NOMO-1 (cell line): ENCODE results near the gene RAD17.
"Not testable (repeated sequence)": the region's sequence is repeated elsewhere in the genome, so short reads cannot be mapped to it uniquely, and the experiment has no call there.

Source experiments
- DNase-seq, 2 experiments: peaks; one replicate each; lab custom pipeline; 2025; ENCODE audit not compliant: unreplicated experiment in 2 of 2; lab: John Stamatoyannopoulos, UW

The RAD17 gene

DNA sequence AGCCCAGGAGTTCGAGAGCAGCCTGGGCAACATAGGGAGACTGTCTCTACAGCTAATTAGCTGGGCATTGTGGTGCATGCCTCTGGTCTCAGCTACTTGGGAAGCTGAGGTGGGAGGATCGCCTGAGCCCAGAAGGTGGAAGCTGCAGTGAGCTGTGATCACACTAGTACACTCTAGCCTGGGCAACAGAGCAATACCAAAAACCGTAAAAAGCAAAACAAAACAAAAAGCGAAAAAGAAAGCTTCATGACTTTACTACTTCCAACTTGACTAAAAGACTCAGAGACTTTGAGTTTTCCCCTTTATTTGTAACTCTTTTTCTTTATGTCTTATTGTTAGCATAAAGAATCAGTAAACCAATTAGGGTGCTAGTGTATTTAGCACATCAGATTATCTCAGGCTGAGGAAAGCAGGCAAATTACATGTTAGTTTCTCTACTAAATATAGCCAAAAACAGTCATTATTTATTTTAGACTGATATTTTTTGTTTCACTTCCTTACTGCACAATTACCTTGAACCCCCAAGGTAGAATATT is 5.4 kb downstream of the RAD17 start:
- DNase-seq = no peak

DNA sequence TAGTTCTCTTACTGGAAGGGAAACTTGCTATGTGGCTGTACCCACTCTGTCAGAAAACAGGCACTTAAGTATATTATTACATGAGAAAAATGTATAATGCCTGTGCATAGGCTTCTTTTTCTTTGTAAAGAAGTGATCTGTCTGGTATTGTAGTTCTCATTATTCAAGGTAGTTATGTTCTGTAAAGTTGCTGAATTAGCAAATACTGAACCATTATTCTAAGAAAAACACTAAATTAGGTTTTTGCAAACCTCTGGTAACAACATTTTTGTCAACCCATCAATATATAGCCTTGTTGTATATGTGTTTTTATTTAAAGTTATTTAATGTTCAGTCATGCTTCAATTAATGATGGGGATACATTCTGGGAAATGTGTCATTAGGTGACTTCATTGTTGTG is 8.8 kb downstream of the RAD17 start:
- DNase-seq = no peak

DNA sequence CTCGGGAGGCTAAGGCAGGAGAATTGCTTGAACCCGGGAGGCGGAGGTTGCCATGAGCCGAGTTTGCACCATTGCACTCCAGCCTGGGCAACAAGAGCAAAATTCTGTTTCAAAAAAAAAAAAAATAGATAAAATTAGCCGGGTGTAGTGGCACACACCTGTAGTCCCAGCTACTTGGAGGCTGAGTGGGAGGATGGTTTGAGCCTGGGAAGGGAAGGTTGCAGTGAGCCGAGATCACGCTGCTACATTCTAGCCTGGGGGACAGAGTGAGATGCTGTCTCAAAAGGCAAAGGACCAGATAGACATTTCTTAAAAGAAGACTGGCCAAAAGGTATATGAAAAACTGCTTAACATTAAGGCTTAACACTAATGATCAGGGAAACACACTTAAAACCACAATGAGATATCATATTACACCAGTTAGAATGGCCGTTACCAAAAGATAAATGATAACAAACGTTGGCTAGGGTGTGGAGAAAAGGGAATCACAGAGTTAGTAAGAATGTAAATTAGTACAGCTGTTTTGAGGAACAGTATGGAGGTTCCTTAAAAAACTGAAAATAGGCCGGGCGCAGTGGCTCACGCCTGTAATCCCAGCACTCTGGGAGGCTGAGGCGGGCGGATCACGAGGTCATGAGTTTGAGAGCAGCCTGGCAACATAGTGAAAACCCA is 35.2 kb downstream of the RAD17 start:
- DNase-seq = no peak

DNA sequence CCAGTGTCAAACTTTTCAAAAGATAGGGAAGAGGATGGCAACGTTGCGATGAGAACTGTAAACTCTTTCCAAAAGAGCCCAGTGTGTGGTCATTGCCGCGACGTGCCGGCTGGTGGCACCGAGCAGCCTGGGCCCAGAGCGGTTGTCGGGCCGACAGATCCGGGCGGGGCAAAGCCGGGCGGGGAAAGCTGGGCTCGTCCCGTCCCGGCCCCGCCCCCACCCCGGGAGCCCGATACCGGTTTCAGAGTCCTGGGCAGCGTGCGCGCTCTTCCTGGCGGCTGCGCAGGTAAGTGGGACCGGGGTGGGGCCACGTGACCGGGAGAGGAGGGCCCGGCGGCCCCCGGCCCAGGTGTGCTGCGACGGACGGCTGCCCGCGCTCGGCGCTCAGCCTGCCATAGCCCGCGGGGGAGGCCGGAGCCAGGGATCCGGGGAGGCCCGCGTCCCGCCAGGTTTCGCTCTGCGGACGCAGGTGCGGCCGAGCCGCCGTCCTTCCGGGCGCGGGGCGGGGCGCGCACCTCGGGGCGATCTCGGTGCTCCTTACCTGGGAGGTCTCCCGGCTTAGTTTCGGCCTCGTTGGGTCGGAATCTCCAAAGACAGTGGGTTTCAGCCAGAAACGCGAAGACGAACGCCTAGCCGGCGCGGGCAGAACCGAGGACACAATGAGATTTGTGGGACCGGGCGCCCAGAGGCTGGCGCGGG is 45.4 kb downstream of the RAD17 start, which contains the start of gene MARVELD2:
MARVELD2 (plus strand) TSS at position 232 of the 699 bp plus-strand sequence. CDS start 4,270 bp downstream, outside the sequence.
- DNase-seq = peak; percentile 40

DNA sequence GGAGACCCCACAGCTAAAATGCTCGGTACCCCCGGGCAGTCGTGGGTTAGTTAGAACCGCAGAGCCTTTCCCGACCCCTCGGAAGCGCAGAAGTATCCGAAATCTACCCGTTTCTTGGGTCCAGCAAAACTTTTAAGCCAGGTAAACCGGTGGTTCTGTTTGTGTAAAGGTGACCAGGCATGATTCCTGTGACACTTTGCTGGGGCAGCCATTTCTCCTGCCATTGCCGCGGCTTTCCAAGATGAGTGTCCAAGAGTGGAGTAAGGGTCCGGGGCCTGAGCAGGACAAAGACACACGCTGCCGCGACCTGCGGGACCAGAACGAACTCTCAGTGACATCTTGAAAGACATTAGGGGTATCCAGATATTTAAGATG is 46.0 kb downstream of the RAD17 start:
- no peak for DNase-seq

DNA sequence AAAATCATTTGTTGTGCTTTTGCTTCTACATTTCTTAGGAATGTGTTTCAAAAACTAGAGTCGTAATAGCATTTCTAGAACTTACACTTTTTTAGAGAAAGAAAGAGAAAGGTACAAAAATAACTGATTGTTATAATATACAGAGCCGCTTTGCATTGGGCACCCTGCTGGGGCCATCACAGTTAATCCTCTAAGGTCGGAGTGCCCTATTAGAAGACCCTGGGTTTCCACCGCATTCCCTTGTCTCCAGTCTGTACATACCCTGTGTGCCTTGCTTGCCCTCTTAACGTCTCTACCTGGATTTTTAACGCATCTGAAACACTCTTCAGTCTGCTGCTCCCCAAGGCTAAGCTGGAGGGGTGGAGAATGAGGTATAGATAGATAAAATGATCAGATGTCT is 46.6 kb downstream of the RAD17 start:
- no peak for DNase-seq

DNA sequence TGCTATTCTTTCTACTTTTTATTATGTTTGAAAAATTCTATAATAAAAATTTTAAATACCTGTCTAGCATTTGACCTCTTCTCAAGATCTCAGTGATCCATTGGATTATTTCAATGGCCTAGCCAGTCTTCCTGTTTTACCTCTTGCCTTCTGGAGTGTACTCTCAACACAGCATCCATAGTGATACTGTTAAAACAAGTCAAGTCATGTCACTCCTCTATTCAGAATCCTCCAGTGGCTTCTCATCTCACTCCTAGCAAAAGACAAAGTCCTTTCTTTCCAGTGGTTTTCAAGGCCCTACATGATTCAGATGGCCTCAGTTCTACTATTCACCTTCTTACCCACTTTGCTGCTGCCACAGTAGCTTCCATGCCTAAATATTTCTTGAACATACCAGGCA is 47.1 kb downstream of the RAD17 start:
- DNase-seq = no peak

DNA sequence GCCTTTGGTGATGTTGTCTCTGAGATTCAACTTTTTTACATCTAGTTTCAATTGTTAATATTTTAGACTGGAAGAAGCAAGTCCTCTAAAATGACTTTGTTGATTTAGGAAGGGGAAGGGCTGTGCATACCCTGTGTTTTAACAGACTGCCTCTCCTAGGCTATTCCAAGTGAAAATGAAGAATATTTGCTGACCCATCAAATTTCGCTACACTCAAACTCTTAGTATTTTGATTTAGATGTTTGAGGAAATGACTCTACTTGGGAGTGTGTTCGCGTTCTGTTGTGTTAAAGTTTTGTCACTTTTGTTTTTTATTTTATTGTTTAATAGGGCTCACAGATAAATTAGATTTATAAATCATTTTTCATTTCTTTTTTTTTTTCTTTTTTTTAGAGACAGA is 48.9 kb downstream of the RAD17 start:
- DNase-seq = no peak

DNA sequence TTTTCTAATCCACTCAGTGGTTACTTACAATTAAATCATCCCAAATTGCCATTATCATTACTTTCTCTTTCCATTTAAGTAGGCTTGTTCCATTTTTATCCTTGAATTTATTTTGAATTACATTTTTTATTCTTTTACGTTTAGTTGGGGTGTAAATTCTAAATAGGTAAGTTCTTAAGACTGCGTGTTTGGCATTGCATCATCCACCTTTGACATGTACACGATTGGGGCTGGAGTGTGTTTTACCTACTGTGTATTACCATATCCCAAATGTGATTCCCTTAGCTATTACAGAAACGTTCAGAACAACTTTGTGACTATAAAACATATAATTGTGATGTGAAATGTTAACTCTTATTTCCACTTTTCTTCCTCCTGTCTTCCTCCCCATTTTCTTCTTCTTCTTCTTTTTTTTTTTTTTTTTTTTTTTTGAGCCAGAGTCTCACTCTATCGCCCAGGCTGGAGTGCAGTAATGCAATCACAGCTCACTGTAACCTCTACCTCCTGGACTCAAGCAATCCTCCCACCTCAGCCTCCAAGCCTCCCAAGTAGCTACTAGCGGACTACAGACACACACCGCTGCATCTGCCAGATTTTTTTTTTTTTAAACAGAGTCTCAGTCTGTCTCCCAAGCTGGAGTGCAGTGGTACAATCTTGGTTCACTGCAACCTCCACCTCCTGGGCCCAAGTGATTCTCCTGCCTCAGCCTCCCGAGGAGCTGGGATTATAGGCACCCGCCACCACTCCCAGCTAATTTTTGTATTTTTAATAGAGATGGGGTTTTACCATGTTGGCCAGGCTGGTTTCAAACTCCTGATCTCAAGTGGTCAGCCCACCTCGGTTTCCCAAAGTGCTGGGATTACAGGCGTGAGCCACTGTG is 62.0 kb downstream of the RAD17 start:
- no peak for DNase-seq

DNA sequence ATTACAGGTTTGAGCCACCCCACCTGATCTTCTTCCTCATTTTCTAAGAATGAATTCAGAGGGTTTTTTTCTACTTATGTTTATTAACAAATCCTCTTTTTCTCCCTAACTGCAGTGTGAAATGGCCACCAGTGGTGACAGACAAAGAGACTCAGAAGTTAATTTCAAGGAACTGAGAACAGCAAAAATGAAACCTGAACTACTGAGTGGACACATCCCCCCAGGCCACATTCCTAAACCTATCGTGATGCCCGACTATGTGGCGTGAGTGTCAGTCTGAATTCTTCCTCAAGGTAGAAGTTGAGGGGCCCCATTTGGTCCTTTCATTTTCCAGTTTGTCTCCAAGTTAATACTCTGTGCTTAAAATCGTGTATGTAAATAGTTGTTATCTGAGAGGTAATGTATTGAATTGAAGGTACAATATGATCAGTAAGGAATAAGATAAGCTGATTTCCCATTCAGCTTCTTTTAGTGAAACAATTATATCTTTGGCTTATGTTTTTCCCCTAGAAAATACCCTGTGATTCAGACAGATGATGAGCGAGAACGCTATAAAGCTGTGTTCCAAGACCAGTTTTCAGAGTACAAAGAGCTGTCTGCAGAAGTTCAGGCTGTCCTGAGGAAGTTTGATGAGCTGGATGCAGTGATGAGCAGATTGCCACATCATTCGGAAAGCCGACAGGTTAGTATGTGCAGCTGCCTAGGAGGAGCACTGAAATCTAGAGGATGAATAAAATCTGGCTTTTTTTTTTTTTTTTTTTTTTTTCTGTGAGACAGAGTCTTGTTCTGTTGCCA is 63.0 kb downstream of the RAD17 start:
- no peak for DNase-seq

DNA sequence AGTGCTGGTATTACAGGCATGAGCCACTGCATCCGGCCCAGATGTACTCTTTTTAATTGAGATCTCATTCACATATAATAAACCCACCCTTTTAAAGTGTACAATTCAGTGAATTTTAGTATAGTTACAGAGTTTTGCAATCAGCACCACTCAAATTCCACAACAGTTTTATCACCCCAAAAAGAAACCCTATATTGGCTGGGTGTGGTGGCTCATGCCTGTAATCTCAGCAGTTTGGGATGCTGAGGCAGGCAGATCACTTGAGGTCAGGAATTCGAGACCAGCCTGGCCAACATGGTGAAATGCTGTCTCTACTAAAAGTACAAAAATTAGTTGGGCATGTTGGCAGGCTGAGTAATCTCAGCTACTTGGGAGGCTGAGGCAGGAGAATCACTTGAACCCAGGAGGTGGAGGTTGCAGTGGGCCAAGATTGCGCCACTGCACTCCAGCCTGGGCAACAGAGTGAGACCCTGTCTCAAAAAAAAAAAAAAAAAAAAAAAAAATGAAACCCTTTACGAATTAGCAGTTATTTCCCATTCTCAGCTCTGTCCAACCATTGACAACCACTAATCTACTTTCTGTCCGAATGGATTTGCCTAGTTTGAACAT is 65.8 kb downstream of the RAD17 start:
- not testable (repeated sequence) for DNase-seq

DNA sequence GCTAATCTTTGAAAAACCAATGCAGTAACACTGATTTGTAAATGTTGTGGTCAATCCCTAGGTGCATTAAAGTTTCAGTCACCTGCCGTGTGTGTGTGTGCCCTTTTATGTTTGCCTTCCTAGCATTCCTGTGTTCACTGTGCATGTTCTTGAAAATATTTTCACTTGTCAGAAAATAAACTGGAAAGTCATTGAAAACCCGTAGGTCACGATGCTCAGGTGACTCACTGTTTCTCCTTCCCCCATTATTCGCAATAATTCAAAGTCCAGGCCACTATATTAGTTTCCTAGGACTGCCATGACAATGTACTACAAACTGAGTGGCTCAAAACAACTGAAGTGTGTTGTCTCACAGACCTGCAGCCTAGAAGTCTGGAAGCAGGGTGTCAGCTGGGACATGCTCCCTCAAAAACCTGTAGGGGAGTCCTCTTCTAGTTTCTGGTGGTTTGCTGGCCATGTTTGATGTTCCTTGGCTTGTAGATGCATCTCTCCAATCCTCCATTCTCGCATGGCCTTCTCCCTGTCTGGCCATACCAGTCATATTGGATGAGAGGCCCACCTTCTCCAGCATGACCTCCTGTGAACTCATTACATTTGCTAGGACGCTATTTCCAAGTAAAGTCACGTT is 74.6 kb downstream of the RAD17 start:
- DNase-seq = no peak

DNA sequence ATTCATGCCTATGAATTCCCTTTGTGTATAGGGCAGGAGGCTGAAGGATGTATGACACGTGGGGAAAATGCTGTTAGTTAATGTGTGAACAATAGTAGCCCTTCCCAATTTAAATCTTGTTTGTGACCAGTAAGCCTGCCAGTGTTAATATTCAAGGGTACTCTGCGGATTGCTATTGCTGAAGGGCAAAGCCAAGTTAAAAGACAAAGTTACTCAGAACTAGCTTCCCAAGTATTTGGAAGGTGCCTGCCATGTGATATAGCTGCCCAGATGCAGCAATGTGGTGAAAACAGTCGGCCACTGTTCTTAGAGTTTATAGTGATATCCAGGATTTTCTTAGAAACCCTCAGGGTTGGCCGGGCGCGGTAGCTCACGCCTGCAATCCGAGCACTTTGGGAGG is 79.9 kb downstream of the RAD17 start:
- DNase-seq = no peak

DNA sequence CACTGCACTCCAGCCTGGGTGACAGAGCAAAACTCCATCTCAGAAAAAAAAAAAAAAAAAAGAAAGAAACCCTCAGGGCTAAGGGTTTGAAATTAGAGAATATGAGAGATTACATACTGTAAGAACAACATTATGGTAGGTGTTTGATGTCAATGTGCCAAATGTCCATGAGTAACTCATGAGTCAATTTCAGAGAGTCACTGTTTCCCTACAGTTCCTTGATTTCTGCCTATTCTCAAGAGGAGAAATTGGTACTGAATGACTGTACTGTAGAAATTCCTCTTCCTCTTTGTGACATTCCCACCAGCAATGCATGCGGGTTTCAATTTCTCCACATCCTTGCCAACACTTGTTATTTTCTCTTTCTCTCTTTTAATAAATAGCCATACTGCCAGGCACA is 80.5 kb downstream of the RAD17 start:
- no peak for DNase-seq

DNA sequence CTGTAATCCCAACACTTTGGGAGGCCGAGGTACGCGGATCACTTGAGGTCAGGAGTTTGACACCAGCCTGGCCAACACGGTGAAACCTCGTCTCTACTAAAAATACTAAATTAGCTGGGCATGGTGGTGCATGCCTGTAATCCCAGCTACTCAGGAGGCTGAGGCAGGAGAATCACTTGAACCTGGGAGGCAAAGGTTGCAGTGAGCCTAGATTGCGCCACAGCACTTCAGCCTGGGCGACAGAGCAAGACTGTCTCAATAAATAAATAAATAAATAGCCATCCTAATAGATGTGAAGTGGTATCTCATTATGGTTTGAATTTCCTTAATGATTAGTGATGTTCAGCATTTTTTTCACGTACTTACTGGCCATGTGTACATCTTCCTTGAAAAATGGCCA is 80.9 kb downstream of the RAD17 start:
- not testable (repeated sequence) for DNase-seq

DNA sequence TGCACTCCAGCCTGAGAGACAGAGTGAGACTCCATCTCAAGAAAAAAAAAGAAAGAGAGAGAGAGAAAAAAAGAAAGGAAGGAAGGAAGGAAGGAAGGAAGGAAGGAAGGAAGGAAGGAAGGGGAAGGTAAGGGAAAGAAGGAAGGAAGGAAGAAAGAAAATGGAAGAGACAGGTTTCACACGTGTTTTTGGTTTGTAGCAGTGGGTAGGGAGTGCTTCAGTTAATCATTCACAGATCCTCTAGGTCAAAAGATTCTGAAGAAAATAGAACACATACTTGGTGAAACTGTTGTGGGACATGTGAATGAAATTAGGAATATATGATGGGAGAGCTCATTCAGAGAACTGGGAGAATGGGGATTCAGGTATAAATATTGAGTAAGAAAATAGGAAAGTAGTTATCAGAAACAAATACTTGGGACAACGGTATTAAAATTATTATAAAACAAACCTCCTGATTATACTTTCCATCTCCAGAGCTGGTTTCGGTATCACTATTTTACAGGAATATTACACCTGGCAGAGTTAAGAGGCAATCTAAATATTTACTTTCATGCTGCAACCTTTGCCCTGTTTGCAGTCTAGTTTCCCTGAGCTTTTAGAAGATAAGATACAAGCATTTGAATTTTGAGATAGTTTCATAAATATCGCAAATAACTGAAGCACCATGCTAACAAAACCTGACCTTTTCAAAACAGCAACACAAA is 82.5 kb downstream of the RAD17 start:
- DNase-seq = no peak

DNA sequence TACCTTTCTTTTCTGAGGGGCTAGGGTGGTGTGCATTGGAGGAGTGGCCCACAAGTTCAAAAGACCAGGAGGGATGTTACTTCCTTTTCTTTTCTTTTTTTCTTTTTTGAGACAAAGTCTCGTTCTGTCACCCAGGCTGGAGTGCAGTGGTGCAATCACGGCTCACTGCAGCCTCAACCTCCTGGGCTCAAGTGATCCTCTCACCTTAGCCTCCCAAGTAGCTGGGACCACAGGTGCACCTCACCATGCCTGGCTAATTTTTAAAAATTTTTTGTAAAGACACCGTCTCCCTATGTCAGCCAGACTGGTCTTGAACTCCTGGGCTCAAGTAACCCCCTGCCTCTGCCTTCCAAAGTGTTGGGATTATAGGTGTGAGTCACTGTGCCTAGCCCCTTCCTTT is 83.9 kb downstream of the RAD17 start:
- not testable (repeated sequence) for DNase-seq

DNA sequence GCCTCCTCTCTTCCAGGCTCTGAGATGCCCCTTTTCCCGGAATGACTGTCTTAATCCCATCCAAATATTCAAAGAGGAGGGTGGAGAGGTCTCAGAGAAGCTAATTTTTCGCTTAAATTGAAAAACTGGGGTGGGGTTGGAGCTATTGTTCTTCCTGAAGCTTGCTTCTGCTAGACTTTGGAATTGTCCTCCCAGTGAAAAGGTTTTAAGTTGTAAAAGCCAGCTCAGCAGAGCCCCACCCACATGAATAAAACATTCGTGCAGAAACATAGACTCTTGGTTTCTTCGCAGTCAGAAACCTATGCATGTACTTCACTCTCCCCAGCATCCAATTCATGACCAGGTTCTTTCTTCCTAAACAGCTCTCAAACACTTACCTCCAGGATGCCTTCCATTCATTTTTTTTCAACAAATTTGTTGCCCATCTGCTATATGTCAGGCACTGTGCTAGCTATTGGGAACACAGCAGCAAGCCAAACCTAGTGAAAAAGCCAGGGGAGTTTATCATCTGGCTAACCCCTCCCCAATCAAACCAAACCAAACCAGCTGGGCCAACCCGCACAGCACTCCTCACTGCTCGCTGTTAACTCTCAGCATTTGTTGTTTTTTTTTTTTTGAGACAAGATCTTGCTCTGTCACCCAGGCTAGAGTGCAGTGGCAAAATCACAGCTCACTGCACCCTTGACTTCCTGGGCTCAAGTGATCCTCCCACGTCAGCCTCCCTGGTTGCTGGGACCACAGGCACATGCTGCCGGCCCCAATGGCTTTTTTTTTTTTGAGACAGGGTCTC is 85.0 kb downstream of the RAD17 start:
- DNase-seq = no peak
